ENCODE data around the gene IFNLR1.

- TF ChIP-seq GATA2 (IDR thresholded peaks at IDR 0.05; ENCODE audit: low read depth, low read length) (no peak), GATA3 (IDR thresholded peaks at IDR 0.05; ENCODE audit: low read depth, low read length) (no peak)
These were observed 8.8 kb upstream of the IFNLR1 start for GRCh38 chr1:24195874-24196273.

Measured in SH-SY5Y (cell line).